GM19397 (cell line): ENCODE results near the gene BDKRB2.
"Not testable (repeated sequence)": the region's sequence is repeated elsewhere in the genome, so short reads cannot be mapped to it uniquely, and the experiment has no call there.

Experiments used
- ATAC-seq: cut with Tn5 transposase; IDR thresholded peaks from one replicate; pipeline ENCODE4 v1.9.1; 2021; ENCODE audit warnings: mild to moderate bottlenecking, moderate library complexity; ENCODE audit not compliant: unreplicated experiment

Gene BDKRB2

GRCh38 chr14:96221841-96222240 lies 17.2 kb downstream of the BDKRB2 start:
- ATAC-seq: no peak

DNA sequence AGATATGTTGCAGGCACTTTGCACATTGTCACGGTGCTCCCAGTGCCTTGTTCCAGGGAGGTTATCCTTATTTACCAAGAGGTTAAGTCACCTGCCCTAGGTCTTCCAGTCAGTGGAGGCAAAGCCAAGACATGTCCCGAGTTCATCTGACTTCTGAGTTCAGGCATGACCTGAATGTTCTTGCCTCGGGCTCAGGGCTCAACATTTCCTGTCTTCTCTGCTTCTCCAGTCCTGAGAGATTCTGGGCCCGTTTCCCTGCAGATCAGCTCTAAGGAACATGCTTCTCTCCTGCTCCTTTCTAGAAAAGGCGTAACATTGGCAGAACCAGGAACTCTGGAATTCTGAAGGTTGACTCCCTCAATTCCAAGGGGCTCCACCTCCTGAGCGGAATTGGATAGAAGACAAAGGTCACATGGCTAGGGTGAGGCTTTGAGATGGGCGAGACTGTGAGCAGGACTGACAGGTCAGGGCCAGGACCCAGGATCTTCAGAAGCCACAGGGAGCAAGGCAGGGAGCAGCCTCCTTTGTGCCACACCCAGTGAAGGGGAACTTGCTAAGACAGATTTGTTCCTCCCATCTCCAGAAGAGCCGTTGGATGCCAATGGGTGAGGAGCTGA lies 19.9 kb downstream of the BDKRB2 start:
- no peak for ATAC-seq

GRCh38 chr14:96225213-96225612 lies 20.6 kb downstream of the BDKRB2 start:
- ATAC-seq: no peak

DNA sequence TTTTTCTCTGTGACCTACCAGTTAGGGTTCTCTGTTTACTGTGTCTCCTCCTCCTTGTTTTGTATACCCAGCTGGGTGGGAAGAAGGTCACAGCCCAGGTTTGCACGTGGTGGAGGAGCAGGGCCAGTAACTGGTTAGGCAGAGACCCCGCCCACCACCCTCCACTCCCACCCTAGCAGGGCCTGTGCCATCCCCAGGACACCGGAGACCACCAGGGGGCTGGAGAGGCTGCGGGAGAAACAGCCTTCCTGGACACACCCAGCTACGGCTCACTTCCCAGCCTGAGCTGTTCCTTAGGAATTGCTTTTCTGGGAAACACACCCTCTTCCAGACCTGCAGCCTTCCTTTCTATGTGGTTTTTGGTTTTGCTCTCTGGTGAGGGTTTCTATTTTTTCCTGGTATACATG lies 21.1 kb downstream of the BDKRB2 start:
- no peak for ATAC-seq

DNA sequence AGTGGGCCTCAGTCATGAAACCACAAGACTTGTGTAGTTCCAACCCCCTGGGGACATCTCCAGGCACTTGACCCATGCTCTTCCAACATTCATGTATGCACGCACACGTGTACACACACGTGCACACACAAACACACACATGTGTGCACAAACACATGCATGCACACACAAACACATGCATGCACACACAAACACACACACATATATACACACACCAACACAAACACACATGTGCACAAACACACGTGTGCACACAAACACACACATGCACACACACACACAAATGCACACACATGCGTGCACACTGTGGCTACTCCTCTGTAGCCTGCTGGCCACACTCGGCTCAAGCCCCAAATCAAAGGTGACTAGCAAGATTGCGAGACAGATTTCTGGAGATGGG lies 22.8 kb downstream of the BDKRB2 start:
- ATAC-seq: no peak

- ATAC-seq: no peak
These were observed 24.7 kb downstream of the BDKRB2 start for GRCh38 chr14:96229315-96229714.

- no peak for ATAC-seq
These were observed 26.4 kb downstream of the BDKRB2 start for GRCh38 chr14:96231056-96231455.

- no peak for ATAC-seq
These were observed 27.0 kb downstream of the BDKRB2 start for GRCh38 chr14:96231526-96232130.

DNA sequence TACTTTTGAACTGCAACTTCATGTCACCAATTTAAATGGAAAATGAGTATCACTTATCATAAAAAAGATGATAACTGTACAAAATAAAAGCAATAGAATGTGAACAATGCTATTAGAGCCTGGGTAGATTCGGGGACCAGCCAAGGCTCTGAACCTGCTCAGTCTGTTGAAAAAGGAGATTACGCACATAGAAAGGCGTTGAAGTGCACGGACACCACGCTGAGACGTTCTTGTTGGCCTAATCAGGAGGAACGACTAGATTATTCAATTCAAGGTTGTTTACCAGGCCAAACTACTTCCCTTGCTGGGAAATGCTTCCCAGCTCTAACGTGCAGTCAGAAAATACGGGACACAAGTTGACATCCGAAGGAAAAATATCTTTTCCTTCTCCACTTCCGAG lies 27.9 kb downstream of the BDKRB2 start:
- ATAC-seq: no peak

GRCh38 chr14:96233661-96234060 lies 29.0 kb downstream of the BDKRB2 start:
- no peak for ATAC-seq

- no peak for ATAC-seq
These were observed 30.8 kb downstream of the BDKRB2 start for GRCh38 chr14:96235426-96235825.

DNA sequence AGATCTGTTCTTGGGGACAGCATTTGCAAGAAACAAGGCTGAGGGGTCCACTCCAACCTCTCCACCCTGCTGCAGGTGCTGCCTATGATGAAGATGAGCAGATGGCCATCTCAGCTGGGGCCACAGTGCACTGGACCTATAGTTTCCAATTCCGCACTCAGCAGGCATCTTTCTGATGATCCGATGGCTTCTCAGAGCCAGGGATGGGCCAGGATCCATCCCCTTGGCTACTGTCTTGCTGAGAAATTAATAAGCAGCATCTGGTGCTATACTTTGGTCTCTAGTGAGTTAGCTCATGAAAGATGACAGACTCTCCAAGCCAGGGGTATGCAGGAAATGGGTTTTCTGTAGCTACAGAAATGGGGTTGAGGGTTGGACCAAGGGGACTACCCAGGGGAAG lies 33.0 kb downstream of the BDKRB2 start:
- ATAC-seq: no peak

GRCh38 chr14:96238676-96239265 lies 34.1 kb downstream of the BDKRB2 start:
- no peak for ATAC-seq

- ATAC-seq: no peak
These were observed 35.1 kb downstream of the BDKRB2 start for GRCh38 chr14:96239711-96240141.

DNA sequence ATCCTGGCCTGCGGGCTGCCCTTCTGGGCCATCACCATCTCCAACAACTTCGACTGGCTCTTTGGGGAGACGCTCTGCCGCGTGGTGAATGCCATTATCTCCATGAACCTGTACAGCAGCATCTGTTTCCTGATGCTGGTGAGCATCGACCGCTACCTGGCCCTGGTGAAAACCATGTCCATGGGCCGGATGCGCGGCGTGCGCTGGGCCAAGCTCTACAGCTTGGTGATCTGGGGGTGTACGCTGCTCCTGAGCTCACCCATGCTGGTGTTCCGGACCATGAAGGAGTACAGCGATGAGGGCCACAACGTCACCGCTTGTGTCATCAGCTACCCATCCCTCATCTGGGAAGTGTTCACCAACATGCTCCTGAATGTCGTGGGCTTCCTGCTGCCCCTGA lies 36.0 kb downstream of the BDKRB2 start:
- no peak for ATAC-seq

- ATAC-seq: no peak
These were observed 37.5 kb downstream of the BDKRB2 start for GRCh38 chr14:96242126-96242525.

- no peak for ATAC-seq
These were observed 39.1 kb downstream of the BDKRB2 start for GRCh38 chr14:96243785-96244184.

GRCh38 chr14:96245074-96245473 lies 40.4 kb downstream of the BDKRB2 start:
- not testable (repeated sequence) for ATAC-seq

- ATAC-seq: no peak
These were observed 41.3 kb downstream of the BDKRB2 start for GRCh38 chr14:96245710-96246538.

DNA sequence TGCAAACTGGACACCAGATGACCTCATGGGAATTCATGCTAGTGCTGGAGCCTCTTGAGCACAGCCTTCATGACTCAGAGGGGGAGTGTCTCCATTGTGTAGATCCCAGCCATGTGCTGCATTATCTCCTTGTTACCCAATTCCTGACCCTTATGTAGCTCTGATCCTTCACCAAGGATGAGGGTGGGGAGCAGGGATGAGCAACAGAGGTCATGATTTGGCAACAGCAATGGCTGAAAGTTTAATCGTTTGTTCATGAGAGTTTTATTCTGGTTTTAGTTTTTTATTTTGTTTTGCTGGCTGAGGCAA lies 41.9 kb downstream of the BDKRB2 start:
- ATAC-seq: no peak

GRCh38 chr14:96247031-96247430 lies 42.4 kb downstream of the BDKRB2 start:
- no peak for ATAC-seq

DNA sequence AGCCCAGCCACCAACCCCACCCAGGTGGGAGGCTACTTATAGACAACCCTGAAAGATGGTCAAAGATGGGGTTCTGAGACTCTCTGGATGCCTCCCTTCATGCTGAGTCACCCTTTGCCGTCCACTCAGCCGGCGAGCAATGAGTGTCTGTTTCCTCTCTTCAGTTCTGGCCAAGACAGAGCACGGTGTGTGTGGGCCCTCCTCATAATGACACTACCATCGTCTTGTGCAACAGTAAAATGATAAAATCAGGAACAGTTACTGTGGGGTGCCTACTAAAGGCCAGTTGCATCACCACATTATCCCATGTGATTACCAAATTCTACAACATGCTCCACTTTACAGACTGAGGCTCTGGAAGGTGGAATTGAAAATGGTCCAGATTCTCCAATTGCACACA lies 44.4 kb downstream of the BDKRB2 start:
- ATAC-seq: no peak
